Stimulated activated effector memory CD8-positive, alpha-beta T cell treated with anti-CD3 and anti-CD28 coated beads, Interleukin-12 subunit alpha, Interleukin-12 subunit beta, amount 100 ng/mL, for 72 hours (primary cell): ENCODE data around the gene FARS2.
"Not testable (repeated sequence)": the region's sequence is repeated elsewhere in the genome, so short reads cannot be mapped to it uniquely, and the experiment has no call there.

Experiments used
- ATAC-seq: fragments of 150-1000 bp; cut with Tn5 transposase; 2 replicates; pipeline ENCODE4 v1.10.0; 2021
- DNase-seq, 2 donors: peaks; one replicate each; pipeline ENCODE4 v3.0.0; 2021 to 2022; ENCODE audit warnings: low spot score in 2 of 2
- H3K27ac Mint-ChIP-seq: one replicate; pipeline ENCODE4 v1.8.0; 2022; ENCODE audit warnings: mild to moderate bottlenecking, mixed read lengths
- H3K36me3 Mint-ChIP-seq: one replicate; pipeline ENCODE4 v1.8.0; 2022; ENCODE audit warnings: mild to moderate bottlenecking, mixed read lengths
- H3K4me1 Mint-ChIP-seq: one replicate; pipeline ENCODE4 v1.8.0; 2022; ENCODE audit warnings: mixed read lengths
- H3K4me3 Mint-ChIP-seq: one replicate; pipeline ENCODE4 v1.8.0; 2022; ENCODE audit warnings: mild to moderate bottlenecking, mixed read lengths
- H3K9me3 Mint-ChIP-seq: one replicate; pipeline ENCODE4 v1.8.0; 2022; ENCODE audit warnings: mixed read lengths

FARS2 gene

DNA sequence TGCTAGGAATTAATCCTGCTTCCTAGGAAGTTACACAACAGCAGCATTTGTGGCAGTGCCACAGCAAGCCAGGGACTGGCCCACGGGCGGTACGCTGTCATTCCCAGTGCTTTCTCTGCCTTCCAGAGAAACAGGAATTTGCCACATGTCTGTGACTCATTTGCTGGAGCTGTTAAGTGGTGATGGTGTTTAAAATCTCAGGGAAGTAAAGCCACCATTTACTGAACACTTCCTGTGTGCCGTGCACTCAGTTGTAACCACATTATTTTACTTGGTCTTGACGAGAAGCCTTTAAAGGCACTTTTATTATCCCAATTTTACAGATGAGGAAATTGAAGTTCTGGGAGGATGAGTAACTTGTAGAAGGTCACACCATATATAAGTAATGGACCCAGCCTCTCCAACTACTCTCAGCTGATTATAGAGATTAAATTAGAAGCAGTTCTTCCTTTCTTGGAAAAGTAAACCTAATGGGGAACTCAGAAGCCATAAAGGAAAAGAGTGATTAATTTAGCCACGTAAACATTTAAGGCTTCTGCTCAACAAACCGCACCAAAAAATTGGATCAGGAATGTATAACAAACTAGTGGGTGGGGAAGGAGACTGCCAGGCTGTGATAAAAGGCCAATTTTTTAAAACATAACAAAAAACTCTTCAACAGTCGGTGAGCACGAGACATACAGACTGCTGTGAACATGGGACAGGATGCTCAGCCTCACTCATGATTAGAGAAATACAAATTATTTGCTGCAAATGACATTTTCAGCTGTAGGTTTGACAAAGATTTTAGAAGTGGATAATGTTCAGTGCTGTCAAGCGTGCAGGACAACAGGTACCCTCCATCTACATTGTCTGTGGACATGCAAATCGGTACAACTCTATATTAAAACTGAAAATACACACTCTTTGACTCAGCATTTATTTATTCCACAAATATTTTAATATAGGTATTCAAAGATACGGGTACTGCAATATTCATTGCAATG lies 434.2 kb downstream of the FARS2 start:
- no peak for DNase-seq
- peaks cover 5% of the 10 kb centered on the region for H3K36me3 Mint-ChIP-seq
- peaks cover 5% of the 10 kb centered on the region for H3K4me1 Mint-ChIP-seq
- no peak overlapping the region for H3K4me3 Mint-ChIP-seq
- H3K9me3 Mint-ChIP-seq, result peaks cover 3% of the 10 kb centered on the region
- H3K27ac Mint-ChIP-seq, result no peak overlapping the region
- ATAC-seq, result no peak

DNA sequence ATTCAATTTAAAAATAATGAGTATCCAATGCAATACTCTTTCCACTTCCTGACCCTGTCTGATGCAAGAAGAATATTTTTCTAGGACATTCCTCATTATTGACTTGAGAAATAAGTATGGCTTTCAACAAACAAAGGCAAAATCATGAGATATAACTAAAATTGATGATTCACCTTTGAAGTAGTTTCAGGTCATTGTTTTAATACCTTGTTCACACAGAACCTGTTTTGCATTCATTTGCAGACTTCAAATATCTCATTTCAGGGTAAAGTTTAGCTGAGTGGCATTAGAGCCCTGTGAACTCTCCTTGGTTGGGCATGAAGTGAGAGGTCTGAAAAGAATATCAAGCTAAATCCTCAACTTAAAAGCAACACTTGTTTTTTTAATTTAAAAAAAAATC lies 436.2 kb downstream of the FARS2 start:
- Mint-ChIP-seq H3K27ac (no peak overlapping the region), H3K4me1 (peaks cover 5% of the 10 kb centered on the region), H3K9me3 (no peaks in the 10 kb centered on the region), H3K36me3 (no peaks in the 10 kb centered on the region), H3K4me3 (no peak overlapping the region)
- ATAC-seq, result no peak
- no peak for DNase-seq

DNA sequence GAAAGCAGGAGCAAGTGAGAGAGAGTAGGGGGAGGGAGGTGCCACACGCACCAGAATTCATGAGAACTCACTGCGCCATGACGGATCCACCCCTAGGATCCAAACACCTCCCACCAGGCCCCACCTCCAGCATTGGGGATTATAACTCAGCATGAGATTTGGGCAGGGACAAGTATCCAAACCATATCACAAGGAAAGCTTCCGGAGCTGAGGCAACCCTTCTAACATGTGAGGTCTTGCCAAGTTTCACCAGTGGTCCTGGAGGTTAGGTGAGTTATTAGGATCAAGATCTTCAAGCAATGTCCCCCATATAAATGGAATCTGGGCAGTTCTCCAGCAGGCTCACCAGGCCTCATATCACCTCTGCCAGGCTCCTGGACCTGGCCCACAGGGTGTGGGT lies 437.0 kb downstream of the FARS2 start:
- Mint-ChIP-seq H3K36me3 (no peaks in the 10 kb centered on the region), H3K27ac (no peak overlapping the region), H3K4me1 (peaks cover 5% of the 10 kb centered on the region), H3K9me3 (no peaks in the 10 kb centered on the region), H3K4me3 (no peak overlapping the region)
- DNase-seq (no peak), ATAC-seq (no peak)

GRCh38 chr6:5699064-5699463 lies 437.8 kb downstream of the FARS2 start:
- not testable (repeated sequence) for ATAC-seq, DNase-seq, H3K27ac Mint-ChIP-seq

DNA sequence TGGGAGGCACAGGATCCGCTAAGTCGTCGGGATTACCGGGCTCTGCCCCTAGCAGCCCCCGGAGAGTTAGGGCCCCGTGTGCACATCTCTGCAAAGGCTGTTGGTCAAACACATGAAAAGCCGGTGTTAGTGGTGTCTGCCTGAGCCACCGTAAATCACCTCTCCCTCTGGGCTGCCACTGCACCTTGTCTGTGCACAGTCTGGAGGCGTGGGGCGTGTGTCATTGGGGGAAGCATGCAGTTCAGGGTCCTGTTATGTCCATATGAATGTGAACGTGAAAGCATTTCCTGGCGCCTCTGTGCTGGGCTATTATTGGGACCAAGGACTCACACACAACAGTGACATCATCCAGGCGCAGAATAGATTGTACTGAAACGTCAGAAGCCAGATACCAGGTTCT lies 439.9 kb downstream of the FARS2 start:
- no peak for DNase-seq
- H3K36me3 Mint-ChIP-seq, result no peaks in the 10 kb centered on the region
- no peak overlapping the region for H3K4me3 Mint-ChIP-seq
- no peak overlapping the region for H3K27ac Mint-ChIP-seq
- no peak for ATAC-seq
- peaks cover 12% of the 10 kb centered on the region for H3K4me1 Mint-ChIP-seq
- H3K9me3 Mint-ChIP-seq, result no peaks in the 10 kb centered on the region

More at GRCh38 chr6:5699064-5699463, 437.8 kb downstream of the FARS2 start:
- H3K9me3 Mint-ChIP-seq, H3K36me3 Mint-ChIP-seq, H3K4me3 Mint-ChIP-seq: not testable (repeated sequence)
- peaks cover 10% of the 10 kb centered on the region for H3K4me1 Mint-ChIP-seq

DNA sequence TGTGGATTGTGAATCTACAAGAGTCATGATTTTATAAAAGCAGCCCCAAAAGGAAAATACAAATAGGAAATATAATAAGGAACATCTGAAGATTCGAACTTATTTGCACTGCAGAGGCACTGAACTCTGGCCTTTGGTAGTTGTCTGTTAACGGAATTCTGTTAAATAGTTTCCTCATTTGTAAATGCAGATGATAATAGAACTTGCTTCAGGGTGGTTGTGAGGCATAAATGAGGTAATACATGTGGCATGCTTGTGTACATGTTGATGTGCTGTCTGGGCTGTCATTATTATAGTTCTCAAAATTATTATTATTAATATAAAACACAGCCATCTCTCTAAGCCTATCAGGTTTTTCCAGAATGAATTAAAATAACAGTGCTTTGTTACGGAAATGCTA lies 443.4 kb downstream of the FARS2 start:
- no peak for DNase-seq
- ATAC-seq, result no peak
- H3K36me3 Mint-ChIP-seq, result no peaks in the 10 kb centered on the region
- H3K27ac Mint-ChIP-seq, result no peak overlapping the region
- H3K4me3 Mint-ChIP-seq, result no peak overlapping the region
- peaks cover 12% of the 10 kb centered on the region for H3K4me1 Mint-ChIP-seq
- no peaks in the 10 kb centered on the region for H3K9me3 Mint-ChIP-seq

DNA sequence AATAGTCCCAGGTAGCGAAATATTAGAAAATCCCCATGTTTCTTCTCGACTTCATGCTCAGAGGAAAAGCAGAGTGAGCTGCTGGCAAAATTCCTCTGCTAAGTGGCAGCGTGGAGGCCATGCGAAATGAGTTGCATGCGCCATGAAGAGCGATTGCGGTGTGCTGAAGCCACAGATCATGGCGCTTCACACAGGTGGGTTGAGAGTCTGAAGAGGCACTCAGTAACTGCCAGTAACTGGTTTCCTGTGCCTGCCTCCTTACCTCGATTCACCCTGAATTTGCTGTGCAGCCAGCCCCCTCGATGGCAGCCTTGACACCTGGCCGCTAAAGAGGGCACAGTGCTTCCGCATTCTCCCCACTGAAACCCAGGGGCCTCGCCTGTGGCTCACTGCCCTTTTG lies 443.9 kb downstream of the FARS2 start:
- DNase-seq, result no peak
- H3K4me3 Mint-ChIP-seq, result no peak overlapping the region
- no peak for ATAC-seq

DNA sequence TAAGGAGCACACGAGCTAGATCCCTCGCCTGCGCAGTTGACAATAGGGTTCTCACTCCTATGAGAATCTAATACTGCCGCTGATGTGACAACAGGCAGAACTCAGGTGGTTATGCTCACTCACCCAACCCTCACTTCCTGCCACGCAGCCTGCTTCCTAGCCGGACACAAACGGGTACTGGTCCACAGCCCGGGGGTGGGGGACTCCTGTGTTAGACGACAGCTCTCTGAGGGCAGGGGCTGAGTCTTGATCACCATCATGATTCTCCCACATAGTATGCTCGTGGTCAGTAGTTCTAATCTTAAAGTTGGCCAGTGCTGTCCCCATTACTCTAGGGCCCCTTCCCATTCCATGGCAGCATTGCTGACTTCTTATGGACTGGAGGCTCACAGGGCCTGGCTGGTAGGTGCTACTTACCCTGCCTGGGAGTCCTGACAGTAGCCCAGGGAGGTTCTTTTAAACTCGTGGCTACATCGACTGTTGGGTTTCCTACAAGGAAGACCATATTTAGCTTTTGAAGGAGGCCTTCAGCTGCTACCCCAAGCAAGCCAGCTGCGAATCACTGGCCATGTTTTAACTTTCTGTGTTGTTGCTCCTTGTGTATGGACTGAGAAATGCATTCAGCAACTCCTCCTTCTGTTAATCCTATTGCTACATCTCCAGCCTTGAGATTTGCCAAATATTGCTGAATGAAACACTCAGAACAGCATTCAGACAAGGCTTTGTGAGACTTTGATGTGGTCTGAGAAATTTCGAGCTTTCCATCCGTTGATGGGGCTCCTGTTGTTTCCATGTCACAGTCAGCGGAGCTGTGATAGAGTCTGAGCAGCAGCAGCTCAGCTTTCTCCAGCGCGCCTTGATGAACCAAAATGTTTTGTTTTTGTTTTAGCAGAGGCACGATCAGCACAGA lies 445.1 kb downstream of the FARS2 start:
- DNase-seq (no peak), ATAC-seq (no peak)
- no peak overlapping the region for H3K27ac Mint-ChIP-seq
- H3K9me3 Mint-ChIP-seq, result no peaks in the 10 kb centered on the region
- peaks cover 24% of the 10 kb centered on the region for H3K4me1 Mint-ChIP-seq
- H3K4me3 Mint-ChIP-seq, result no peak overlapping the region
- H3K36me3 Mint-ChIP-seq, result no peaks in the 10 kb centered on the region

More for the DNA sequence above, 443.9 kb downstream of the FARS2 start:
- Mint-ChIP-seq H3K27ac (no peak overlapping the region), H3K36me3 (no peaks in the 10 kb centered on the region), H3K4me1 (peaks cover 17% of the 10 kb centered on the region), H3K9me3 (no peaks in the 10 kb centered on the region)

GRCh38 chr6:5707281-5708045 lies 446.1 kb downstream of the FARS2 start:
- H3K4me3 Mint-ChIP-seq, result no peak overlapping the region
- no peaks in the 10 kb centered on the region for H3K36me3 Mint-ChIP-seq
- no peaks in the 10 kb centered on the region for H3K9me3 Mint-ChIP-seq
- no peak overlapping the region for H3K27ac Mint-ChIP-seq
- DNase-seq (no peak), ATAC-seq (no peak)
- H3K4me1 Mint-ChIP-seq, result peaks cover 24% of the 10 kb centered on the region

DNA sequence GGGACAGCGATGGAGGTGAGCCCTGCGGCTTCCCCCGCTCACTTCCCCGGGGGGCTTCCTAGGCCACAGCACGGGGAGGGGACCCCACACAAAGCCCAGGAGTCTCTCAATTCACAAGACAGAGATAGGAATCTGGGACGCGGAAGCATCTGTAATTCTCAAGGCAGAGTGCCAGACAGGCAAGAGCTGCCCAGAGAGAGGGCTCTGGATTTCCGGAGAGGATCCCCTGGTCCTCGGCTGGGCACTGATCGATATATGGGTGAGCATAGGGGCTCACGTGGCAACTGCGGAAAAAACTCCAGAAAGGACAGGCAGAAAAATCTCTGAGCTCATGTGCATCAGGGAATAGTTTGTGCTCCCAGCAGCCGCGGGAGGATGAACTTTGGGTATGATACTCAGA lies 449.2 kb downstream of the FARS2 start:
- DNase-seq, result no peak
- peaks cover 17% of the 10 kb centered on the region for H3K4me1 Mint-ChIP-seq
- ATAC-seq, result no peak
- H3K36me3 Mint-ChIP-seq, result no peaks in the 10 kb centered on the region
- no peak overlapping the region for H3K4me3 Mint-ChIP-seq
- H3K27ac Mint-ChIP-seq, result no peak overlapping the region
- peaks cover 4% of the 10 kb centered on the region for H3K9me3 Mint-ChIP-seq

- peaks cover 6% of the 10 kb centered on the region for H3K9me3 Mint-ChIP-seq
- ATAC-seq, result no peak
- no peak overlapping the region for H3K27ac Mint-ChIP-seq
- no peak overlapping the region for H3K4me3 Mint-ChIP-seq
- DNase-seq, result no peak
- peaks cover 13% of the 10 kb centered on the region for H3K4me1 Mint-ChIP-seq
- no peaks in the 10 kb centered on the region for H3K36me3 Mint-ChIP-seq
Measured at GRCh38 chr6:5710936-5711335, 449.6 kb downstream of the FARS2 start.

DNA sequence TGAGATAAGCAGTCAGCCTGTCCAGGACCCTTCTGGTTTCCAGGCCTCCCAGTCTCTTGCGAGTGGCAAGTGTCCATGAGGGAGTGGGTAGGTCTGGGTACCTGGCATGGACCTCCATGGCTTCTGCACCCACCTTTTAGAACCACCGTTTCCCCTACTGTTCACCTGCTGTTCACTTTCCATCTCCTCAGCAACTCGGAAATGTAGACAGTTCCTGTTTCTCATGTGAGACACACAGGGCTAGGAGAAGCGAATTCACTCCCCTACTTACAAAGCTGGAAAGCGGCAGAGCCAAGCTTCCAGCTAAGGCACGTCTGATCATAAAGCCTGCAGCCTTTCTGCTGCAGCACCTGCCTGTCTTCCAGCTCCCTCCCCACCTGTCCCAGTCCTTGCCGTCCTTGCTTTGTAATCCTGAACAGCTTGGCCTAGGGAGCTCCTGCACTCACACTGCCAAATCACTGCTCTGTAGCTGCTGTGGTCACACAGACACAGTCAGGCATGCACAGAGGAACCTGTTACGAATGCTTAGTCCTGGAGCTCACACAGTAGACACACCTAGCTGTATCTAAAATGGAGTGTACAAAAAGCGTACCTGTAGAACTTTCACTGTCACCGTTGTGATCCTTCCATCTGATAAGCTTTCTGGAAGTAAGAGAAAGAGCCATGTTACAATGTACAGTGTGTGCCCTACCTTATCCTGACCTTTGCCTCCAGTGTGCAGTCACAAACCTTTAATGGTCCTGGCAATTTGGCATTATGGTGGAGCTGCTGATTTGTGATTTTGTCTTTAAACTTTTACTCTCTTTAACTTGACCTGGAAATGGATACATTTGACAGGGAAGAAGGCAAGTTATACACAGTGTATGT lies 451.3 kb downstream of the FARS2 start:
- Mint-ChIP-seq H3K27ac (no peak overlapping the region), H3K4me3 (no peak overlapping the region), H3K36me3 (no peaks in the 10 kb centered on the region), H3K4me1 (peaks cover 12% of the 10 kb centered on the region), H3K9me3 (peaks cover 16% of the 10 kb centered on the region)
- no peak for ATAC-seq
- DNase-seq, result no peak

GRCh38 chr6:5713519-5713918 lies 452.2 kb downstream of the FARS2 start:
- Mint-ChIP-seq H3K9me3 (peaks cover 16% of the 10 kb centered on the region), H3K4me1 (peaks cover 12% of the 10 kb centered on the region), H3K27ac (no peak overlapping the region), H3K4me3 (no peak overlapping the region), H3K36me3 (no peaks in the 10 kb centered on the region)
- ATAC-seq (no peak), DNase-seq (no peak)

- no peak for DNase-seq
- H3K4me3 Mint-ChIP-seq, result no peak overlapping the region
- H3K36me3 Mint-ChIP-seq, result no peaks in the 10 kb centered on the region
- no peak for ATAC-seq
- peaks cover 16% of the 10 kb centered on the region for H3K9me3 Mint-ChIP-seq
- H3K4me1 Mint-ChIP-seq, result peaks cover 14% of the 10 kb centered on the region
- no peak overlapping the region for H3K27ac Mint-ChIP-seq
Measured at GRCh38 chr6:5718231-5718947, 457.1 kb downstream of the FARS2 start.
